WTC11 (cell line): Measurements from ENCODE around the gene GRAMD2B. TPM values are rescaled to one million over a fixed set of nuclear protein-coding genes. Genes with fewer than 3 reads are reported as not detected.

Experiments
- ATAC-seq: fragments of 200-7000 bp; cut with Tn5 transposase; 2 replicates; pipeline ENCODE4 v1.10.0; 2021; ENCODE audit warnings: mild to moderate bottlenecking, moderate library complexity
- CTCF ChIA-PET: fragments of 300-600 bp; sonication (Branson Sonifier 250); formaldehyde crosslinking; loops from one replicate; lab custom pipeline; 2021; ENCODE audit warnings: antibody characterized with exemption; lab: Charles Lee
- POLR2A ChIA-PET: fragments of 350-600 bp; sonication (Branson Sonifier 250); formaldehyde crosslinking; loops from one replicate; lab custom pipeline; 2021; ENCODE audit warnings: antibody characterized with exemption; lab: Charles Lee
- DNase-seq: peaks from one replicate; pipeline ENCODE4 v3.0.0; 2021; ENCODE audit warnings: low spot score
- H3K27ac Mint-ChIP-seq: 2 replicates; pipeline ENCODE4 v1.8.0; 2021; ENCODE audit warnings: mixed read lengths
- H3K27me3 Mint-ChIP-seq: 2 replicates; pipeline ENCODE4 v1.8.0; 2021; ENCODE audit warnings: low read depth, mild to moderate bottlenecking, moderate library complexity, mixed read lengths
- H3K36me3 Mint-ChIP-seq: 2 replicates; pipeline ENCODE4 v1.8.0; 2021; ENCODE audit warnings: mixed read lengths
- H3K4me1 Mint-ChIP-seq: 2 replicates; pipeline ENCODE4 v1.8.0; 2022; ENCODE audit warnings: mixed read lengths
- H3K4me3 Mint-ChIP-seq: 2 replicates; pipeline ENCODE4 v1.8.0; 2021; ENCODE audit warnings: mild to moderate bottlenecking, moderate library complexity, mixed read lengths
- H3K9me3 Mint-ChIP-seq: 2 replicates; pipeline ENCODE4 v1.8.0; 2021; ENCODE audit warnings: mixed read lengths
- E2F4 ChIP-seq: sonication (generic); formaldehyde crosslinking; IDR thresholded peaks from 2 replicates; pipeline ENCODE4 v1.8.1; 2022; ENCODE audit warnings: low read depth, mild to moderate bottlenecking, moderate library complexity, missing genetic modification reagents, borderline replicate concordance
- ELF4 ChIP-seq: sonication (generic); formaldehyde crosslinking; IDR thresholded peaks from 2 replicates; pipeline ENCODE4 v1.8.1; 2022; ENCODE audit warnings: low read depth, mild to moderate bottlenecking, moderate library complexity, missing genetic modification reagents
- JUN ChIP-seq: sonication (generic); formaldehyde crosslinking; IDR thresholded peaks from 2 replicates; pipeline ENCODE4 v1.8.0; 2023; ENCODE audit warnings: mild to moderate bottlenecking, missing genetic modification reagents
- KAT7 ChIP-seq: sonication (generic); formaldehyde crosslinking; IDR thresholded peaks from 2 replicates; pipeline ENCODE4 v1.8.1; 2023; ENCODE audit warnings: missing genetic modification reagents, mild to moderate bottlenecking, borderline replicate concordance
- RORB ChIP-seq: fragments of 250-450 bp; sonication (Bioruptor Pico); IDR thresholded peaks from 2 replicates; pipeline ENCODE4 v1.9.0; 2021; ENCODE audit warnings: mild to moderate bottlenecking
- SMAD4 ChIP-seq: sonication (generic); formaldehyde crosslinking; IDR thresholded peaks from 2 replicates; pipeline ENCODE4 v1.8.0; 2022; ENCODE audit warnings: mild to moderate bottlenecking, missing genetic modification reagents
- STAT6 ChIP-seq: sonication (generic); formaldehyde crosslinking; conservative IDR thresholded peaks from 2 replicates; pipeline ENCODE4 v1.8.1; 2023; ENCODE audit warnings: mild to moderate bottlenecking, low read depth, missing genetic modification reagents, moderate library complexity
- USF2 ChIP-seq: sonication (generic); formaldehyde crosslinking; IDR thresholded peaks from 2 replicates; pipeline ENCODE4 v1.8.1; 2023; ENCODE audit warnings: mild to moderate bottlenecking, missing genetic modification reagents, moderate library complexity
- ZBTB43 ChIP-seq: sonication (generic); formaldehyde crosslinking; IDR thresholded peaks from 2 replicates; pipeline ENCODE4 v1.8.1; 2023; ENCODE audit warnings: mild to moderate bottlenecking, missing genetic modification reagents
- ZNF512 ChIP-seq: sonication (generic); formaldehyde crosslinking; IDR thresholded peaks from 2 replicates; pipeline ENCODE4 v1.8.1; 2022; ENCODE audit warnings: missing genetic modification reagents, borderline replicate concordance
- total RNA-seq: library from RNA; stranded (reverse); gene quantifications from 3 replicates; pipeline ENCODE4 v1.2.3, GENCODE V29; 2021

Gene GRAMD2B
- total RNA-seq, 1 experiment from 2014 or later: 11.6 TPM

- POLR2A ChIA-PET: no interaction called here
- Mint-ChIP-seq H3K36me3 (peaks cover 22% of the 10 kb centered on the region), H3K27me3 (no peaks in the 10 kb centered on the region), H3K9me3 (peaks cover 34% of the 10 kb centered on the region), H3K27ac (peak overlapping the region; percentile 74), H3K4me1 (peaks cover 18% of the 10 kb centered on the region), H3K4me3 (no peak overlapping the region)
- ATAC-seq (no peak), DNase-seq (no peak)
- TF ChIP-seq ZNF512 (CRISPR knock-in tag): no peak
- CTCF ChIA-PET: interaction anchor here (1.5 kb wide), 1 partner anchor 96 kb away, joined by 5 read pairs; no protein-coding TSS in a partner anchor
Measured at GRCh38 chr5:126403876-126404275, 19.3 kb upstream of the GRAMD2B start.

GRCh38 chr5:126410623-126411022 is 12.6 kb upstream of the GRAMD2B start:
- TF ChIP-seq ELF4 (CRISPR knock-in tag) (no peak), E2F4 (no peak)
- TF ChIP-seq, all 79 proteins: peak for 0
- H3K27me3 Mint-ChIP-seq: no peaks in the 10 kb centered on the region; the same call in 1 of the 2 replicates
- CTCF ChIA-PET: no interaction called here
- H3K36me3 Mint-ChIP-seq: peaks cover 5% of the 10 kb centered on the region
- peaks cover 12% of the 10 kb centered on the region for H3K9me3 Mint-ChIP-seq
- POLR2A ChIA-PET: no interaction called here
- H3K27ac Mint-ChIP-seq: no peak overlapping the region
- no peaks in the 10 kb centered on the region for H3K4me1 Mint-ChIP-seq
- no peak overlapping the region for H3K4me3 Mint-ChIP-seq
- DNase-seq (no peak), ATAC-seq (no peak)

GRCh38 chr5:126413856-126414255 is 9.4 kb upstream of the GRAMD2B start:
- no peak overlapping the region for H3K4me3 Mint-ChIP-seq
- no peak for ATAC-seq
- no peak for TF ChIP-seq USF2
- TF ChIP-seq, all 79 proteins: peak for 0

GRCh38 chr5:126414874-126415502 is 8.2 kb upstream of the GRAMD2B start:
- TF ChIP-seq STAT6 (CRISPR knock-in tag) (no peak), JUN (no peak), ZBTB43 (CRISPR knock-in tag) (no peak), KAT7 (CRISPR knock-in tag) (no peak), RORB (CRISPR knock-in tag) (no peak), SMAD4 (CRISPR knock-in tag) (no peak)
- no peaks in the 10 kb centered on the region for H3K4me1 Mint-ChIP-seq
- no peaks in the 10 kb centered on the region for H3K36me3 Mint-ChIP-seq
- no peaks in the 10 kb centered on the region for H3K27me3 Mint-ChIP-seq
- POLR2A ChIA-PET: no interaction called here
- peaks cover 11% of the 10 kb centered on the region; the same call in 1 of the 2 replicates for H3K9me3 Mint-ChIP-seq
- no peak for ATAC-seq
- DNase-seq: no peak
- no peak overlapping the region for H3K4me3 Mint-ChIP-seq
- CTCF ChIA-PET: no interaction called here
- H3K27ac Mint-ChIP-seq: no peak overlapping the region

More at GRCh38 chr5:126413856-126414255, 9.4 kb upstream of the GRAMD2B start:
- H3K9me3 Mint-ChIP-seq: peaks cover 12% of the 10 kb centered on the region
- H3K27ac Mint-ChIP-seq: no peak overlapping the region
- no peaks in the 10 kb centered on the region; the same call in 1 of the 2 replicates for H3K27me3 Mint-ChIP-seq
- H3K36me3 Mint-ChIP-seq: peaks cover 5% of the 10 kb centered on the region
- CTCF ChIA-PET: no interaction called here
- DNase-seq: no peak
- POLR2A ChIA-PET: no interaction called here
- no peaks in the 10 kb centered on the region for H3K4me1 Mint-ChIP-seq
